NCI-H2081 (cell line): ENCODE results near the gene GPSM1.

Experiments
- DNase-seq, 2 experiments: peaks; one replicate each; lab custom pipeline; 2025; lab: John Stamatoyannopoulos, UW

The GPSM1 gene

GRCh38 chr9:136331556-136332481, 4.5 kb downstream of the GPSM1 start:
- no peak for DNase-seq

GRCh38 chr9:136332482-136332983, 5.2 kb downstream of the GPSM1 start:
- DNase-seq = no peak

- no peak for DNase-seq
Measured at GRCh38 chr9:136333045-136333444, 5.7 kb downstream of the GPSM1 start.

- DNase-seq = no peak
Measured at GRCh38 chr9:136333486-136333885, 6.1 kb downstream of the GPSM1 start.

- DNase-seq = no peak
Measured at GRCh38 chr9:136334541-136334940, 7.2 kb downstream of the GPSM1 start.

- no peak for DNase-seq
Measured at GRCh38 chr9:136335296-136336155, 8.2 kb downstream of the GPSM1 start.

GRCh38 chr9:136336156-136336870, 9.0 kb downstream of the GPSM1 start:
- DNase-seq = no peak

- DNase-seq = no peak
Measured at GRCh38 chr9:136336881-136337280, 9.5 kb downstream of the GPSM1 start.

GRCh38 chr9:136337416-136338395, 10.4 kb downstream of the GPSM1 start:
- DNase-seq = no peak

GRCh38 chr9:136338511-136338910, 11.2 kb downstream of the GPSM1 start:
- no peak for DNase-seq

- DNase-seq = no peak
Measured at GRCh38 chr9:136339173-136339957, 12.0 kb downstream of the GPSM1 start.

GRCh38 chr9:136339958-136340310, 12.6 kb downstream of the GPSM1 start:
- DNase-seq = no peak

GRCh38 chr9:136340356-136341041, 13.2 kb downstream of the GPSM1 start:
- no peak for DNase-seq

GRCh38 chr9:136341042-136341655, 13.8 kb downstream of the GPSM1 start:
- DNase-seq = no peak

- no peak for DNase-seq
Measured at GRCh38 chr9:136341769-136342168, 14.4 kb downstream of the GPSM1 start.

- DNase-seq = peak; percentile 35 to 39
Measured at GRCh38 chr9:136342181-136343120, 15.1 kb downstream of the GPSM1 start.

- no peak for DNase-seq
Measured at GRCh38 chr9:136343121-136343883, 16.0 kb downstream of the GPSM1 start.
